Kasumi-1 (cell line): Measurements from ENCODE around the gene PGAP3.
A peak's percentile ranks its signal among the peaks of the same experiment; 100 is the strongest.

ENCODE experiments used
- DNase-seq, 2 experiments: peaks; one replicate each; lab custom pipeline; 2025; lab: John Stamatoyannopoulos, UW

Gene PGAP3

GRCh38 chr17:39621523-39622379 lies 66.1 kb downstream of the PGAP3 start:
- peak; percentile 86 to 88 for DNase-seq
